Measurements from ENCODE around the gene STAMBPL1. TPM values are rescaled to one million over a fixed set of nuclear protein-coding genes. Genes with fewer than 3 reads are reported as not detected.

The STAMBPL1 gene
- total and polyA plus RNA-seq, 2 donors (not counting 3 experiments of a cell fraction or from before 2014, with no cell fraction given) = 0.70 to 1.8 TPM

GRCh38 chr10:88838766-88839350 lies 41.2 kb upstream of the STAMBPL1 start:
- BruUV-seq (replicated peaks) = no TSS peak
- no peaks in the 10 kb centered on the region for H4K20me1 ChIP-seq (replicated peaks; ENCODE audit: control insufficient read depth, extremely low read depth, insufficient read depth, low read length)
- no peak for DNase-seq (ENCODE audit: low read depth, low spot score)
- ChIA-PET POLR2A (no interaction called here), CTCF (interaction anchor here (1.1 to 12.3 kb wide), 2 partner anchors 10 to 93 kb away, joined by 4 to 584 read pairs; no protein-coding TSS in a partner anchor)
- no peak for FAIRE-seq
- H3K4me1 ChIP-seq (ENCODE audit: control insufficient read depth, extremely low read depth, insufficient read depth, low read length) = no peaks in the 10 kb centered on the region
- H3K4me2 ChIP-seq (ENCODE audit: insufficient read depth, low read length) = no peak overlapping the region
- no peaks in the 10 kb centered on the region for H3K79me2 ChIP-seq (ENCODE audit: control insufficient read depth, insufficient read depth, low read length)
- no peaks in the 10 kb centered on the region for H3K9me1 ChIP-seq (replicated peaks; ENCODE audit: control insufficient read depth, extremely low read depth, insufficient read depth, low read length)
- H3K36me3 ChIP-seq (ENCODE audit: control insufficient read depth in 2 of 2, extremely low read depth in 1 of 2, insufficient read depth in 2 of 2, low read length in 2 of 2) = no peaks in the 10 kb centered on the region
- no peak overlapping the region for H3K9ac ChIP-seq (replicated peaks; ENCODE audit: extremely low read depth, insufficient read depth, low read length)
- no peaks in the 10 kb centered on the region for H3K9me3 ChIP-seq (replicated peaks; ENCODE audit: control insufficient read depth, insufficient read depth, low read length)
- no peaks in the 10 kb centered on the region for H3K27me3 ChIP-seq (ENCODE audit: control insufficient read depth in 2 of 2, insufficient read depth in 2 of 2, low read length in 2 of 2)
- no peak overlapping the region for H3K27ac ChIP-seq (ENCODE audit: insufficient read depth, low read depth, low read length)
- TF ChIP-seq POLR2A (IDR thresholded peaks at IDR 0.05; ENCODE audit: low read depth, low read length) (no peak), CTCF (IDR thresholded peaks at IDR 0.05; ENCODE audit: extremely low read depth in 1 of 2, insufficient read depth in 1 of 2, low read depth in 1 of 2, low read length in 2 of 2) (no peak), POLR2AphosphoS5 (IDR thresholded peaks at IDR 0.05; ENCODE audit: insufficient read depth, low read depth, low read length) (no peak), MYC (IDR thresholded peaks at IDR 0.05; ENCODE audit: low read depth, low read length) (no peak), FOS (IDR thresholded peaks at IDR 0.05; ENCODE audit: borderline replicate concordance, insufficient read depth, low read length) (no peak)
- H2AFZ ChIP-seq (ENCODE audit: low read depth, low read length) = no peak overlapping the region
- intact Hi-C loops (cut with micrococcal nuclease) (no loop called here), dilution Hi-C loops (cut with MboI; ENCODE audit: extremely low pct_ligation_motif_present, low sequenced_read_pairs) (no loop called here)
- H3K4me3 ChIP-seq (replicated peaks in 1 of 3; ENCODE audit: insufficient read depth in 1 of 3, low read depth in 1 of 3, low read length in 3 of 3) = no peak overlapping the region

- TF ChIP-seq EZH2 (IDR thresholded peaks at IDR 0.05; ENCODE audit: borderline replicate concordance, low read depth, low read length, severe bottlenecking) (no peak), CTCF (IDR thresholded peaks at IDR 0.05; ENCODE audit: extremely low read depth in 1 of 2, insufficient read depth in 1 of 2, low read depth in 1 of 2, low read length in 2 of 2) (no peak), MAX (IDR thresholded peaks at IDR 0.05; ENCODE audit: insufficient read depth, insufficient read length) (no peak), POLR2A (IDR thresholded peaks at IDR 0.05; ENCODE audit: low read depth, low read length) (no peak), JUN (IDR thresholded peaks at IDR 0.05; ENCODE audit: borderline replicate concordance, insufficient read depth, insufficient read length, low read depth) (no peak), POLR2AphosphoS5 (IDR thresholded peaks at IDR 0.05; ENCODE audit: insufficient read depth, low read depth, low read length) (no peak), FOS (IDR thresholded peaks at IDR 0.05; ENCODE audit: borderline replicate concordance, insufficient read depth, low read length) (no peak), GATA2 (IDR thresholded peaks at IDR 0.05; ENCODE audit: insufficient read depth, insufficient read length, low read depth, low read length) (no peak), MYC (IDR thresholded peaks at IDR 0.05; ENCODE audit: low read depth, low read length) (no peak)
- BruUV-seq (replicated peaks) = no TSS peak
- Histone ChIP-seq H3K4me3 (replicated peaks in 1 of 3; ENCODE audit: insufficient read depth in 1 of 3, low read depth in 1 of 3, low read length in 3 of 3) (no peak overlapping the region), H3K4me1 (ENCODE audit: control insufficient read depth, extremely low read depth, insufficient read depth, low read length) (no peaks in the 10 kb centered on the region), H3K79me2 (ENCODE audit: control insufficient read depth, insufficient read depth, low read length) (no peaks in the 10 kb centered on the region), H3K4me2 (ENCODE audit: insufficient read depth, low read length) (no peak overlapping the region), H3K36me3 (ENCODE audit: control insufficient read depth in 2 of 2, extremely low read depth in 1 of 2, insufficient read depth in 2 of 2, low read length in 2 of 2) (no peaks in the 10 kb centered on the region), H3K9me3 (replicated peaks; ENCODE audit: control insufficient read depth, insufficient read depth, low read length) (no peaks in the 10 kb centered on the region), H3K9ac (replicated peaks; ENCODE audit: extremely low read depth, insufficient read depth, low read length) (no peak overlapping the region), H3K27me3 (ENCODE audit: control insufficient read depth in 2 of 2, insufficient read depth in 2 of 2, low read length in 2 of 2) (peaks cover 0 to 1% of the 10 kb centered on the region in 2 experiments), H3K27ac (ENCODE audit: insufficient read depth, low read depth, low read length) (no peak overlapping the region), H2AFZ (ENCODE audit: low read depth, low read length) (no peak overlapping the region), H4K20me1 (replicated peaks; ENCODE audit: control insufficient read depth, extremely low read depth, insufficient read depth, low read length) (no peaks in the 10 kb centered on the region), H3K9me1 (replicated peaks; ENCODE audit: control insufficient read depth, extremely low read depth, insufficient read depth, low read length) (no peaks in the 10 kb centered on the region)
- dilution Hi-C loops (cut with MboI; ENCODE audit: extremely low pct_ligation_motif_present, low sequenced_read_pairs) = no loop called here
- no peak for DNase-seq (ENCODE audit: low read depth, low spot score)
- intact Hi-C loops (cut with micrococcal nuclease) = no loop called here
- ChIA-PET POLR2A (interaction anchor here (0.5 kb wide), 1 partner anchor 91 kb away, joined by 4 read pairs; no protein-coding TSS in a partner anchor), CTCF (interaction anchor here (0.9 to 12.3 kb wide), 4 partner anchors 42 to 377 kb away, joined by 3 to 584 read pairs (median 3); no protein-coding TSS in a partner anchor)
- no peak for FAIRE-seq
Measured at GRCh38 chr10:88840104-88840503, 39.9 kb upstream of the STAMBPL1 start.

All from endothelial cell of umbilical vein (primary cell).